Left lobe of liver (tissue), 2 donors: Measurements from ENCODE around the gene SND1. TPM values are rescaled to one million over a fixed set of nuclear protein-coding genes. Genes with fewer than 3 reads are reported as not detected.

Experiments used
- ATAC-seq: fragments of 200-7000 bp; cut with Tn5 transposase; one replicate; pipeline ENCODE4 v1.9.1; 2020; ENCODE audit warnings: mild to moderate bottlenecking, moderate library complexity
- DNase-seq: peaks from one replicate; pipeline ENCODE4 v3.0.0-alpha.2; 2020; ENCODE audit warnings: low spot score
- total RNA-seq: library from RNA; stranded (reverse); gene quantifications from one replicate; pipeline ENCODE4 v1.2.1, GENCODE V29; 2021
- donor health status: DM: no; HTN: no; CAD: no; lungs with moderate emphysema.
- donor health status: DM: no; HTN: yes; CAD: no.

The SND1 gene
- total RNA-seq, 1 donor from 2014 or later = 152 TPM

GRCh38 chr7:128029405-128029995 lies 377.5 kb downstream of the SND1 start:
- ATAC-seq (peak; percentile 53), DNase-seq (no peak)

- DNase-seq = no peak
- no peak for ATAC-seq
Observed at GRCh38 chr7:128030263-128030653, 378.3 kb downstream of the SND1 start.

- DNase-seq = no peak
Observed at GRCh38 chr7:128030654-128031611, 378.9 kb downstream of the SND1 start, which contains the start of gene LRRC4. LRRC4 (minus strand) TSS chr7:128031437; CDS start chr7:128030640, 797 bp downstream.

GRCh38 chr7:128031901-128032604 lies 380.1 kb downstream of the SND1 start:
- no peak for DNase-seq
- ATAC-seq = peak; percentile 54

More at GRCh38 chr7:128030654-128031611, 378.9 kb downstream of the SND1 start, which contains the start of gene LRRC4:
- peak; percentile 5 for ATAC-seq

GRCh38 chr7:128032605-128033235 lies 380.7 kb downstream of the SND1 start:
- DNase-seq = no peak

GRCh38 chr7:128033246-128033645 lies 381.3 kb downstream of the SND1 start:
- ATAC-seq (no peak), DNase-seq (no peak)

More at GRCh38 chr7:128032605-128033235, 380.7 kb downstream of the SND1 start:
- ATAC-seq = no peak

- DNase-seq = no peak
- ATAC-seq = no peak
Observed at GRCh38 chr7:128034825-128035224, 382.8 kb downstream of the SND1 start.

- no peak for DNase-seq
Observed at GRCh38 chr7:128035712-128036111, 383.7 kb downstream of the SND1 start.

GRCh38 chr7:128036226-128036940 lies 384.4 kb downstream of the SND1 start:
- no peak for DNase-seq

More at GRCh38 chr7:128035712-128036111, 383.7 kb downstream of the SND1 start:
- ATAC-seq = peak; percentile 21

GRCh38 chr7:128037081-128037480 lies 385.1 kb downstream of the SND1 start:
- ATAC-seq (no peak), DNase-seq (no peak)

More at GRCh38 chr7:128036226-128036940, 384.4 kb downstream of the SND1 start:
- ATAC-seq = no peak

GRCh38 chr7:128037880-128038619 lies 386.1 kb downstream of the SND1 start:
- no peak for ATAC-seq
- no peak for DNase-seq

GRCh38 chr7:128039544-128039953 lies 387.6 kb downstream of the SND1 start:
- DNase-seq = no peak
- no peak for ATAC-seq

GRCh38 chr7:128040205-128040604 lies 388.2 kb downstream of the SND1 start:
- no peak for ATAC-seq
- no peak for DNase-seq

GRCh38 chr7:128041203-128041602 lies 389.2 kb downstream of the SND1 start:
- DNase-seq (no peak), ATAC-seq (no peak)

- DNase-seq (no peak), ATAC-seq (no peak)
Observed at GRCh38 chr7:128042012-128042411, 390.0 kb downstream of the SND1 start.

GRCh38 chr7:128044064-128044463 lies 392.1 kb downstream of the SND1 start:
- ATAC-seq = no peak

GRCh38 chr7:128045158-128045557 lies 393.2 kb downstream of the SND1 start:
- no peak for ATAC-seq
- DNase-seq = no peak

More at GRCh38 chr7:128044064-128044463, 392.1 kb downstream of the SND1 start:
- DNase-seq = no peak

GRCh38 chr7:128045766-128046165 lies 393.8 kb downstream of the SND1 start:
- ATAC-seq = no peak
- no peak for DNase-seq

GRCh38 chr7:128052404-128052803 lies 400.4 kb downstream of the SND1 start:
- DNase-seq (no peak), ATAC-seq (no peak)
